ENCODE measurements around the gene BNIP1. TPM values are rescaled to one million over a fixed set of nuclear protein-coding genes. Genes with fewer than 3 reads are reported as not detected.

The BNIP1 gene
- total RNA-seq, 1 donor from 2014 or later, result 13.2 TPM

- H3K36me3 Mint-ChIP-seq (ENCODE audit: low read depth, unreplicated experiment), result peaks cover 16% of the 10 kb centered on the region
- no peak for DNase-seq (ENCODE audit: low read depth)
- TF ChIP-seq CTCF (IDR thresholded peaks at IDR 0.05; ENCODE audit: insufficient read depth, low read depth, low read length), result no peak
- TF ChIP-seq EZH2 (IDR thresholded peaks at IDR 0.05; ENCODE audit: insufficient read depth, low read length), result no peak
- Histone ChIP-seq H3K36me3 (ENCODE audit: insufficient read depth, low read length) (no peaks in the 10 kb centered on the region), H3K9me3 (ENCODE audit: insufficient read depth, low read depth, low read length) (peaks cover 3% of the 10 kb centered on the region), H4K20me1 (ENCODE audit: insufficient read depth, low read length) (no peaks in the 10 kb centered on the region), H3K27me3 (ENCODE audit: insufficient read depth, low read length) (no peaks in the 10 kb centered on the region), H2AFZ (ENCODE audit: low read depth, low read length) (no peak overlapping the region), H3K4me2 (ENCODE audit: low read length) (no peak overlapping the region), H3K9ac (ENCODE audit: low read length) (no peak overlapping the region), H3K79me2 (ENCODE audit: insufficient read depth, low read length) (no peaks in the 10 kb centered on the region), H3K27ac (ENCODE audit: low read depth, low read length) (no peak overlapping the region), H3K4me3 (ENCODE audit: insufficient read depth, low read depth, low read length) (no peak overlapping the region), H3K4me1 (ENCODE audit: insufficient read depth, low read length) (peaks cover 4% of the 10 kb centered on the region)
- H3K4me1 Mint-ChIP-seq (ENCODE audit: low read depth, unreplicated experiment), result no peaks in the 10 kb centered on the region
- H3K9me3 Mint-ChIP-seq (ENCODE audit: unreplicated experiment), result peaks cover 17% of the 10 kb centered on the region
- FAIRE-seq, result no peak
- H3K27ac Mint-ChIP-seq (ENCODE audit: unreplicated experiment), result no peak overlapping the region
- no peak overlapping the region for H3K4me3 Mint-ChIP-seq (ENCODE audit: unreplicated experiment)
- H3K27me3 Mint-ChIP-seq (ENCODE audit: low read depth, unreplicated experiment), result no peaks in the 10 kb centered on the region
Measured at GRCh38 chr5:173099461-173099860, 44.9 kb upstream of the BNIP1 start.

GRCh38 chr5:173101245-173101644 lies 43.1 kb upstream of the BNIP1 start:
- no peak overlapping the region for H3K27ac Mint-ChIP-seq (ENCODE audit: unreplicated experiment)

More at GRCh38 chr5:173101245-173101644, 43.1 kb upstream of the BNIP1 start:
- no peak overlapping the region for H3K9ac ChIP-seq (ENCODE audit: low read length)
- H3K36me3 ChIP-seq (ENCODE audit: insufficient read depth, low read length), result no peaks in the 10 kb centered on the region
- peaks cover 12% of the 10 kb centered on the region for H3K36me3 Mint-ChIP-seq (ENCODE audit: low read depth, unreplicated experiment)
- H3K79me2 ChIP-seq (ENCODE audit: insufficient read depth, low read length), result no peaks in the 10 kb centered on the region
- H4K20me1 ChIP-seq (ENCODE audit: insufficient read depth, low read length), result no peaks in the 10 kb centered on the region
- peaks cover 17% of the 10 kb centered on the region for H3K9me3 Mint-ChIP-seq (ENCODE audit: unreplicated experiment)
- TF ChIP-seq CTCF (IDR thresholded peaks at IDR 0.05; ENCODE audit: insufficient read depth, low read depth, low read length), result no peak
- no peak for TF ChIP-seq EZH2 (IDR thresholded peaks at IDR 0.05; ENCODE audit: insufficient read depth, low read length)
- no peak overlapping the region for H3K4me2 ChIP-seq (ENCODE audit: low read length)
- H3K4me1 Mint-ChIP-seq (ENCODE audit: low read depth, unreplicated experiment), result no peaks in the 10 kb centered on the region
- H3K27me3 Mint-ChIP-seq (ENCODE audit: low read depth, unreplicated experiment), result no peaks in the 10 kb centered on the region
- FAIRE-seq, result no peak
- H3K4me3 ChIP-seq (ENCODE audit: insufficient read depth, low read depth, low read length), result no peak overlapping the region
- no peak overlapping the region for H2AFZ ChIP-seq (ENCODE audit: low read depth, low read length)
- no peaks in the 10 kb centered on the region for H3K4me1 ChIP-seq (ENCODE audit: insufficient read depth, low read length)
- DNase-seq (ENCODE audit: low read depth), result no peak
- H3K27me3 ChIP-seq (ENCODE audit: insufficient read depth, low read length), result no peaks in the 10 kb centered on the region
- peaks cover 3% of the 10 kb centered on the region for H3K9me3 ChIP-seq (ENCODE audit: insufficient read depth, low read depth, low read length)
- H3K4me3 Mint-ChIP-seq (ENCODE audit: unreplicated experiment), result no peak overlapping the region
- H3K27ac ChIP-seq (ENCODE audit: low read depth, low read length), result no peak overlapping the region
